DND-41 (cell line): ENCODE measurements around the gene KIF13A.

Source experiments
- ATAC-seq: fragments of 200-7000 bp; cut with Tn5 transposase; 3 replicates; pipeline ENCODE4 v1.9.1; 2021; ENCODE audit warnings: low read depth; ENCODE audit not compliant: insufficient read depth
- DNase-seq: peaks from one replicate; pipeline ENCODE4 v3.0.0-alpha.2; 2020
- H2AFZ ChIP-seq: 2 replicates; pipeline ENCODE4 v1.6.0; 2012; ENCODE audit warnings: low read depth, low read length
- H3K27ac ChIP-seq: 2 replicates; pipeline ENCODE4 v1.5.1; 2012; ENCODE audit warnings: low read length, inconsistent platforms
- H3K27me3 ChIP-seq: fragments of 200-600 bp; sonication (generic); 2 replicates; pipeline ENCODE4 v1.6.0; 2012; ENCODE audit warnings: low read length, mild to moderate bottlenecking, inconsistent platforms; ENCODE audit not compliant: insufficient read depth, poor library complexity
- H3K36me3 ChIP-seq: 2 replicates; pipeline ENCODE4 v1.5.1; 2012; ENCODE audit warnings: low read length, inconsistent platforms; ENCODE audit not compliant: insufficient read depth
- H3K4me1 ChIP-seq: 2 replicates; pipeline ENCODE4 v1.5.1; 2012; ENCODE audit warnings: mild to moderate bottlenecking, low read length; ENCODE audit not compliant: insufficient read depth
- H3K4me2 ChIP-seq: 2 replicates; pipeline ENCODE4 v1.6.0; 2012; ENCODE audit warnings: mild to moderate bottlenecking, moderate library complexity, low read length, inconsistent platforms; ENCODE audit not compliant: insufficient read depth
- H3K4me3 ChIP-seq, 2 experiments: fragments of 200-600 bp in 1 of 2; shearing (Covaris generic) in 1 of 2; 2 replicates each; pipeline ENCODE4 v1.5.1; 2012 to 2016; ENCODE audit warnings: inconsistent platforms in 2 of 2, low read length in 2 of 2, mild to moderate bottlenecking in 2 of 2, low read depth in 1 of 2, moderate library complexity in 1 of 2
- H3K79me2 ChIP-seq: 2 replicates; pipeline ENCODE4 v1.6.0; 2012; ENCODE audit warnings: low read length, inconsistent platforms; ENCODE audit not compliant: insufficient read depth
- H3K9ac ChIP-seq: 2 replicates; pipeline ENCODE4 v1.6.0; 2012; ENCODE audit warnings: low read depth, mild to moderate bottlenecking, inconsistent platforms, low read length, moderate library complexity
- H3K9me3 ChIP-seq: 2 replicates; pipeline ENCODE4 v1.5.1; 2012; ENCODE audit warnings: low read length, moderate library complexity, mild to moderate bottlenecking, inconsistent platforms; ENCODE audit not compliant: insufficient read depth, severe bottlenecking
- H4K20me1 ChIP-seq: 2 replicates; pipeline ENCODE4 v1.6.0; 2012; ENCODE audit warnings: low read length; ENCODE audit not compliant: insufficient read depth
- EZH2 ChIP-seq: IDR thresholded peaks from 3 replicates; pipeline ENCODE4 v1.6.1; 2012; ENCODE audit warnings: borderline replicate concordance, low read depth, mild to moderate bottlenecking, moderate library complexity, low read length, inconsistent platforms; ENCODE audit not compliant: severe bottlenecking
- TF ChIP-seq, protein P1 (sequence below): IDR thresholded peaks from 2 replicates; pipeline ENCODE4 v1.5.1; 2012; ENCODE audit warnings: borderline replicate concordance, low read length, moderate library complexity, mild to moderate bottlenecking; ENCODE audit not compliant: poor library complexity, severe bottlenecking; ENCODE audit errors: extremely low read depth

KIF13A gene

DNA sequence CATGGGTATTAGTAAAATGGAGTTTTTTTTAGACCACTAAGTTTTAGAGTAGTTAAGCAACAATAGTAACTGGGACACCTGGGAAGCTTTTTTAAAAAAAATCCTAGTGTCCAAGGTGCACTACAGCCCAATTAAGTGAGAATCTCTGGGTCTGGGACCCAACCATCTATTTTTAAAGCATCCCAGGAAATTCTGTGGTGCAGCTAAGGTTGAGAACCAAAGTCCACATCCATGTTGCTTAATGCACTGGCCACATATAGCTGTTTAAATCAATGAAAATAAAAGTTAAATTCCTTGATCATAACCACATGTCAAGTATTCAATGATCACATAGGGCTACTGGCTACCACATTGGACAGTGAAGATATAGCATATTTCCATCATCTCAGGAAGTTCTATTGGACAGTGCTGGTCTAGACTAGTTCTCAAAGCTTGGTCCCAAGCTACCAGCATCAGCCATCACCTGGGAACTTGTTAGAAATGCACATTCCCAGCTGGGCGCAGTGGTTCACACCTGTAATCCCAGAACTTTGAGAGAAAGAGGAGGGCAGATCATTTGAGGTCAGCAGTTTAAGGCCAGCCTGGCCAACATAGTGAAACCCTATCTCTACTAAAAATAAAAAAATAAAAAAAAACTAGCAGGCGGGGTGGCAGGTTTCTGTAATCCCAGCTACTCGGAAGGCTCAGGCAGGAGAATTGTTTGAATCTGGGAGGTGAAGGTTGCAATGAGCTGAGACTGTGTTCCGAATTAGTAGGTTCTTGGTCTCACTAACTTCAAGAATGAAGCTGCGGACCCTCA lies 12.7 kb downstream of the KIF13A start:
- no peaks in the 10 kb centered on the region for H3K9me3 ChIP-seq
- H3K4me1 ChIP-seq: no peaks in the 10 kb centered on the region
- no peak overlapping the region for H3K4me2 ChIP-seq
- H3K27me3 ChIP-seq: no peaks in the 10 kb centered on the region
- no peak for TF ChIP-seq EZH2
- TF ChIP-seq, protein P1, sequence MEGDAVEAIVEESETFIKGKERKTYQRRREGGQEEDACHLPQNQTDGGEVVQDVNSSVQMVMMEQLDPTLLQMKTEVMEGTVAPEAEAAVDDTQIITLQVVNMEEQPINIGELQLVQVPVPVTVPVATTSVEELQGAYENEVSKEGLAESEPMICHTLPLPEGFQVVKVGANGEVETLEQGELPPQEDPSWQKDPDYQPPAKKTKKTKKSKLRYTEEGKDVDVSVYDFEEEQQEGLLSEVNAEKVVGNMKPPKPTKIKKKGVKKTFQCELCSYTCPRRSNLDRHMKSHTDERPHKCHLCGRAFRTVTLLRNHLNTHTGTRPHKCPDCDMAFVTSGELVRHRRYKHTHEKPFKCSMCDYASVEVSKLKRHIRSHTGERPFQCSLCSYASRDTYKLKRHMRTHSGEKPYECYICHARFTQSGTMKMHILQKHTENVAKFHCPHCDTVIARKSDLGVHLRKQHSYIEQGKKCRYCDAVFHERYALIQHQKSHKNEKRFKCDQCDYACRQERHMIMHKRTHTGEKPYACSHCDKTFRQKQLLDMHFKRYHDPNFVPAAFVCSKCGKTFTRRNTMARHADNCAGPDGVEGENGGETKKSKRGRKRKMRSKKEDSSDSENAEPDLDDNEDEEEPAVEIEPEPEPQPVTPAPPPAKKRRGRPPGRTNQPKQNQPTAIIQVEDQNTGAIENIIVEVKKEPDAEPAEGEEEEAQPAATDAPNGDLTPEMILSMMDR: no peak
- ATAC-seq (no peak), DNase-seq (no peak)
- H3K9ac ChIP-seq: no peak overlapping the region
- no peak overlapping the region for H3K4me3 ChIP-seq
- no peak overlapping the region for H2AFZ ChIP-seq
- no peaks in the 10 kb centered on the region for H3K36me3 ChIP-seq
- H3K79me2 ChIP-seq: no peaks in the 10 kb centered on the region
- H3K27ac ChIP-seq: no peak overlapping the region
- H4K20me1 ChIP-seq: no peaks in the 10 kb centered on the region

DNA sequence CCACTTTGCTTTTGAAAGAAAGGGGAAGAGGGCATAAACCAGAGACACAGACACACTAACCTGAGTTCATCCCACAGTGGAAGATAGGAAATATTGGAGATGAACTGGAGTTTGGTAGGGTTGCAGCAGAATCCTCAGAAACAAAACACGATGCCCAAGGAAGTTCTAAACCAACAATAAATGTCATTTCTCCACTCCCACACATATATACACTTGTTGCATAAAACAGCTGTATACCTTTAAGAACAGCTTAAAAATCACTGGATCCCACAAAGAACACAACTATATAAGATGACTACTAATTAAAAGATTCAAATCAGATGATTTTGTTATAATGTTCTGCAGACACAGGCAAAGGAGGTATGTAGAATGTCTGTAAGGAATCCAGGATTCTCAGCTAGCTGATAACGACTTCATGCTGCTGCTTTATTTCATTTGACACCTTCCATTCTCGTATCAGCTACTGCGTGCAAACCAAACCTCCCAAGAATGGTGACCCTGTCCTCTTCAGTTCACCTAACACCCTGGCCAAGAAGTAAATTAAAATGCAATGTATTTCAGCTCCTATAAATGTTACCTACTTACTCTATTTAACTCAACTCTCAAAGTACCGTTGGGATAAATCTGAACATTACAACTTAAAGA lies 14.3 kb downstream of the KIF13A start:
- no peak for ATAC-seq
- Histone ChIP-seq H3K9ac (no peak overlapping the region), H3K4me2 (no peak overlapping the region), H3K79me2 (no peaks in the 10 kb centered on the region), H3K36me3 (no peaks in the 10 kb centered on the region), H3K4me1 (no peaks in the 10 kb centered on the region), H3K4me3 (no peak overlapping the region), H3K9me3 (no peaks in the 10 kb centered on the region), H3K27me3 (no peaks in the 10 kb centered on the region), H3K27ac (no peak overlapping the region), H2AFZ (no peak overlapping the region), H4K20me1 (no peaks in the 10 kb centered on the region)
- no peak for DNase-seq
- no peak for TF ChIP-seq EZH2
- TF ChIP-seq, protein P1: no peak

GRCh38 chr6:17972074-17972952 lies 15.1 kb downstream of the KIF13A start:
- Histone ChIP-seq H3K4me3 (no peak overlapping the region), H4K20me1 (no peaks in the 10 kb centered on the region), H3K79me2 (no peaks in the 10 kb centered on the region), H3K4me2 (no peak overlapping the region), H3K36me3 (no peaks in the 10 kb centered on the region), H3K9ac (no peak overlapping the region), H2AFZ (no peak overlapping the region), H3K27me3 (no peaks in the 10 kb centered on the region), H3K4me1 (no peaks in the 10 kb centered on the region), H3K9me3 (no peaks in the 10 kb centered on the region), H3K27ac (no peak overlapping the region)
- ATAC-seq (no peak), DNase-seq (no peak)
- TF ChIP-seq EZH2: no peak
- TF ChIP-seq, protein P1: no peak
